GM18909 (cell line): ENCODE measurements around the gene CALU.

ENCODE experiments used
- ATAC-seq: cut with Tn5 transposase; IDR thresholded peaks from one replicate; pipeline ENCODE4 v1.9.1; 2021; ENCODE audit warnings: mild to moderate bottlenecking; ENCODE audit not compliant: unreplicated experiment, poor library complexity

Gene CALU

DNA sequence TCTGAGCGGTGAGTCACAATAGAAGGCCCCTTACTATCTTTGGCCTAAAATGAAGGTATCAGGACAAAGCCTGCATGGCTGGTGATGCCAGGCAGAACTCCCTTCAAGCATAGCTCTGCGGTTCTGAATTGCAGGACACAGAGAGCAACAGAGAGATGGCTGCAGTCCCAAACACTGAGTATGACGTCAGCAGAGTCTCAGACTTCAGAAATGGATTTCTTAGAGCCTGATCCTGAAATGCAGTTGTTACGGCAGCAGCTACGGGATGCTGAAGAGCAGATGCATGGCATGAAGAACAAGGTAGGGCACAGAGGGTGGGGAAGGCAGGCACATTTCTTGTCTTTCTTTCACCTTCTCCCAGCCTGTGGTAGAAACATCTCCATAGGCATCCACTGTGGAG lies 66.1 kb downstream of the CALU start:
- no peak for ATAC-seq

DNA sequence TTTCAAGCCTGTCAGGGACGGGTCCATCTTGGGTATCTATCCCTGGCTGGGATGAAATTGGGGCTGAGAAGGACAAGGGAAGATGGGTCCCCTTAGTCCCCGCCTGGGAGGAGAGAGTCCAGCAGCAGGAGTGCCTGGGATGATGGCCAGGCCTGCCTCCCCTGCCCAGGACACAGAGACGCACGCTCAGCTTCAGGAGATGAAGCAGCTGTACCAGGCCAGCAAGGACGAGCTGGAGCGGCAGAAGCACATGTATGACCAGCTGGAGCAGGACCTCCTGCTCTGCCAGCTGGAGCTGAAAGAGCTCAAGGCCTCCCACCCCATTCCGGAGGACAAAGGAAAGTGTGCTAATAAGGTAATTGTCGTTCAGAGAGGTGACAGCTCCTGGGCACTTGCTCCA lies 68.0 kb downstream of the CALU start:
- ATAC-seq, result no peak

DNA sequence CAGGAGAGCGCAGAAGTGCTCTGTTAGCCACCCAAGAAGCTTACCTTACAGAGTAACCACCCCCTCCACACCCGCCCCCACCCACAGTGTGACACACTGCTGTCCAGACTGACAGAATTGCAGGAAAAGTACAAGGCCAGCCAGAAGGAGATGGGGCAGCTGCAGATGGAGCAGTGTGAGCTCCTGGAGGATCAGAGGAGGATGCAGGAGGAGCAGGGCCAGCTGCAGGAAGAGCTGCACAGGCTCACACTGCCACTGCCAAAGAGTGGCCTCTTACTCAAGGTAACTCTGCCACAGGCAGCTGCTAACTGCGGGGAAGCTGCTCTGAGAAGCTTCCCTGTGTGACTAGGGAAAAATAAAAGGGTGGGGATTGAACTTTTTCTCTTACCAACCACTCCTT lies 70.2 kb downstream of the CALU start:
- ATAC-seq, result no peak

DNA sequence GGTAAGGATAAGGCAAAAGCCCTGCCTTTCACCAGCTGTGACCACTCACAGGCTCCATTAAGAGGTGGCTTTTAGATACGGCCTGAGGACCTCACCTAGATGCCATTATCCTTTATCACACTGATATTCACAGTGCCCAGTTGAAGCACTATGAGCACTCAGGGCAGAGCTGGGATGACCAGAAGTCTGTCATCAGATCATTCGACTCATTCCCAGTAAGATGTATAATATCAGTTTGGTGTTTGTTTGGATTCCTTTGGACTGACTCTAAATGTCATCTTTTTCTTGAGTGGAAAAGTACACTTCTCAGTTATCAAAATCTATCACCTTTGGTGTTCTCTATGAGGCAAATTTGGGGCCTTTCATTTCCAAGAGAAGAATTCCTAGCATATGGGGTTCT lies 71.3 kb downstream of the CALU start:
- no peak for ATAC-seq

DNA sequence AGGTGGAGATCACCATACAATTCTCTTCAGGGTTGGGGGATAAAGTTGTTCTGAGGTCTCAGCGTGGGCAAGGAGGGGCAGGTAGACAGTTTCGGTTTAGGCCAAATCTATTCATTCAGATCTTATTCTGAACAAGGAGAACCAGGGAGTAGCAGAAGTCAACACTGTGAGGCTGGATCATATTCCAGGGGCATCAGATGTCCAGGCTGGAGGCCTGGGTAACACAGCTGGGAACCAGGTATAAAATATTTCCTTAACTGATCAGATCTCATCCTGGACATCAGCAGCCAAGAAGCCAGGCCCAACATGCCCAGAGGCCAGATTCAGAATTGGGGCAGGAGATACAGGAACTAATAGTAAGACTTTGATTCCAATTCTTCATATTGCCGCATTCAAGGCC lies 71.8 kb downstream of the CALU start:
- no peak for ATAC-seq

DNA sequence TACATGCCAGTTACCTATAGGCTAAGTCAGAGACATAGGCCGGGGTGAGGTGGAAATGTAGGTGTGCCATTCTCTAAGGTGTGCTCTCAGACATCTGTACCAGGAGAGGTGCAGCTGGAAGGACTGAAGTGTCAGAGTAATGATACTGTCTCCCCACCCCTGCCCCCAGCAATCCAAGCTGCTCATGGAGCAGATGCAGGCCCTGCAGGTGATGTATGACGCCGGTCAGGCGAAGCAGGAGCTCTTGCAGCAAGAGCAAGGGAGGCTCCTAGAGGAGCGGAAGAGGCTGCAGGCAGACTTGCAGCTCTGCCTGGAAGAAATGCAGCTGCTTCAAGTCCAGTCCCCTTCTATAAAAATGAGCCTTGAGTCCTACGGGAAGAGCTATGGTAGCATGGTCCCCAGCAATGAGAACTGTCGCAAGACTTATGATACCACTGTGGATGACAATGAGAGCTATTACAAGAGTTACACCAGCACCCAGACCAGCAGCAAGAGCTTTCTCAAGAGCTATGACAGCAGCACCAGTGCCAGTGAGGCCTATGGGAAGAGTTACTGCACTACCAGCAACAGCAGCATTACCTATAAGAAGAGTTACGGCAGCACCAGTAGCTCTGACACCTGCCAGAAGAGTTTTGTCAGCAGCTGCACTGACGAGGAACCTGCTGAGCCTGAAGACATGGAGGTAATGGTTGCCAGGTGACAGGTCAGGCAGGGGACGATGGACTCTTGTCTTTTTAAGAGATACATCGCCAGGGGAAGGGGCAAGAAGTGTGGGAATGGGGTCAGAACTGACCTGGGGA lies 72.7 kb downstream of the CALU start:
- no peak for ATAC-seq

DNA sequence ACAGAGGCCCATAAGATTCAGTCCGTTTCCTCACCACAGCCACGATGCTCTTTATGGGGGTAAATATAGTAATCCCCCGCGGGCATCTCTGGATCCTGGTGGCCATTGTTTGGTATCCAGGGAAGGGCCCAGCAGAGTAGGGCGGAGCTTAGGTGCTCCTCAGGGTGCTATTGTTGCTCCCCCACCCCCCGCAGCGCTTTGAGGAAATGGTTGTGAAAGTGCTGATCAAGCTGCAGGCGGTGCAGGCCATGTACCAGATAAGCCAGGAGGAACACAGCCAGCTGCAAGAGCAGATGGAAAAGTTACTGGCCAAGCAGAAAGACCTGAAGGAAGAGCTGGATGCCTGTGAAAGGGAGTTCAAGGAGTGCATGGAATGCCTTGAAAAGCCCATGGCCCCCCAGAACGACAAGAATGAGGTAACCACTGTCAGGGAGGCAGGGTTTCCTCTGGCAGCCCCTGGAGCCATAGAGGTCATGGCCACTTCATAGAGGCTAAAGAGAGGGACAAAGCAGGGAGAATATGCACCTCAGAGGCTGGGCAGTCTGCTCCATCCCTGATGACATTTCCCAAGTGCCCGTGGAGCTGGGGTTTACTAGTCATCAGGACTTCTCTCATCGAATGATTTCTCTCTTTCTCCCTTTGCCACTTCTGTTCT lies 73.5 kb downstream of the CALU start:
- ATAC-seq, result no peak

DNA sequence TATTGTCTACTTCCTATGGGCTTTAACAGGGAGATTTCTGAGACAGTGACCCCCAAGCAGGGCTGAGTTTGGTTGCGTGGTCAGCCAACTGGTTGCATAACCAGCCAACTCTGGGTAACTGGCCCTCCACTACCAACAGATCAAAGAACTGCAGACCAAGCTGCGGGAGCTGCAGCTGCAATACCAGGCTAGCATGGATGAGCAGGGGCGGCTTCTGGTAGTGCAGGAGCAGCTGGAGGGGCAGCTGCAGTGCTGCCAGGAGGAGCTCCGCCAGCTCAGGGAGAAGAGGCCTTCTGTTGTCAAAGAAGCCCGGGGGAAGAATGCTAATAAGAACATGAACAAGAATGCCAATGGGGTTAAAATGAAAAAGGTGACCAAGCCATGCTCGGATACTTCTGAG lies 75.3 kb downstream of the CALU start:
- ATAC-seq, result no peak

DNA sequence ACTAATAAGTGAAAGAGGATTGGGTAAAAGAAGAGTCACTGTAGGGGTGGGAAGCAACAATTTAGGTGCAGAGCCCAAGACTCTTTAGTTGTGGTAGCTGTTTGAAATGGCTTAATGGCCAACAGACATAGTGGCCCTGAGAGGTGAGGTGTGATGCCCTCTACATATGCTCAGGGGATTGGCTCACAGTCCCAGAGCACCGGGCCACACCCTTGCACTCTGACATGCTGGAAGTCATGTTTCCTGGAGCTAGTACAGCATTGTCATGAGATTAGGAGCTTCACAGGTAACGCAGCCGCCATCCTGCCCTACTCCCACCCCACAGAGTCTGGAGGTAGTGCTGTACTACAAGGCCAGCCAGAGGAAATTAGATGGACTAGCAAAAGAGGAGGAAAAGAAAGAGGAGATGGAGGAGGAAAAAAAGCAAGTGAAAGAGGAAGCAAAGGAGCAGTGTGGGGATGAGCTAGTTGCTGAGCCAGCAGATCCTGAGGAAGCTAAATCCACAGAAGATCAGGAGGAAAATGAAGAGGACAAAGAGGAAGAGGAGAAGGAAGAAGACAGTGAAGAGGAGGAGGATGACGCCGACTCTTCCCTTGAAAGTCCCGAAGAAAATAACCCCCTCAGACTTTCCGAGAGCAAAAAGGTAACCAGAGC lies 76.3 kb downstream of the CALU start:
- no peak for ATAC-seq

DNA sequence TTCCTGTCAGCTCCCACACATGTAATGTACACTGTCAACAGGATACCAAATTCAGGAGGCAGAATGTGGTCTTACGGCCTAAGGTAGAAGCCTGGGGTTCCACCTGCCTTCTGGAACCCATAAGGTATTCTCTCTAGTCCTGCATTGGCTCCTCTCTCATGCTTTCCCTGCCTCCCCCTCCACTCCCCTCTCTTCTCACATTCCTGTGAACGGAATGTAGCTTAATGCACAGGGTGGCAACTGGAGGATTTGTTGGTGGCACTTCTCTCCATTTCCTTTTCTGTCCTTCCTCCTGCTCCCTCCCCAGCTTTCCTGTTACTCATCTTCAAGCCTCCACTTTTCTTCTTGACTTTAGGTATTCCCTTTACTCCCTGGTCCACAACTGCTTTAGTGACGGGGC lies 79.5 kb downstream of the CALU start:
- ATAC-seq, result no peak
